Immature natural killer cell (primary cell): ENCODE measurements around the gene NPTX1. TPM values are rescaled to one million over a fixed set of nuclear protein-coding genes. Genes with fewer than 3 reads are reported as not detected.
"Not testable (repeated sequence)": the region's sequence is repeated elsewhere in the genome, so short reads cannot be mapped to it uniquely, and the experiment has no call there.

Source experiments
- DNase-seq, 3 donors: peaks; one replicate each; pipeline ENCODE4 v3.0.0; 2022; ENCODE audit warnings: mixed read lengths in 1 of 3
- H3K27ac Mint-ChIP-seq, 6 donors: one replicate each; pipeline ENCODE4 v1.8.0; 2020; ENCODE audit warnings: mixed read lengths in 6 of 6, mild to moderate bottlenecking in 5 of 6, inconsistent platforms in 4 of 6, moderate library complexity in 3 of 6
- H3K27me3 Mint-ChIP-seq, 3 donors: one replicate each; pipeline ENCODE4 v1.8.0; 2020 to 2021; ENCODE audit warnings: low read depth in 3 of 3, mild to moderate bottlenecking in 3 of 3, mixed read lengths in 3 of 3, moderate library complexity in 3 of 3, inconsistent platforms in 1 of 3
- H3K36me3 Mint-ChIP-seq, 3 donors: one replicate each; pipeline ENCODE4 v1.8.0; 2020; ENCODE audit warnings: mixed read lengths in 3 of 3, inconsistent platforms in 2 of 3, mild to moderate bottlenecking in 2 of 3
- H3K4me1 Mint-ChIP-seq, 2 donors: one replicate each; pipeline ENCODE4 v1.8.0; 2020; ENCODE audit warnings: inconsistent platforms in 2 of 2, mild to moderate bottlenecking in 2 of 2, mixed read lengths in 2 of 2, moderate library complexity in 1 of 2
- H3K4me3 Mint-ChIP-seq, 5 donors: one replicate each; pipeline ENCODE4 v1.8.0; 2020; ENCODE audit warnings: mild to moderate bottlenecking in 5 of 5, mixed read lengths in 5 of 5, inconsistent platforms in 3 of 5, moderate library complexity in 3 of 5
- H3K9me3 Mint-ChIP-seq, 6 donors: one replicate each; pipeline ENCODE4 v1.8.0; 2020; ENCODE audit warnings: mild to moderate bottlenecking in 6 of 6, mixed read lengths in 6 of 6, inconsistent platforms in 4 of 6, moderate library complexity in 3 of 6
- polyA plus RNA-seq, 3 donors: library from polyadenylated mRNA; unstranded; fragments of 300-500 nt; fragmentation: Illumina TruSeq; gene quantifications; one replicate each; pipeline ENCODE4 v1.2.3, GENCODE V29; 2021

NPTX1 gene
- polyA plus RNA-seq, 3 donors from 2014 or later = 0.13 to 1.5 TPM; not detected in 1

GRCh38 chr17:80511222-80512180 is 35.1 kb upstream of the NPTX1 start:
- H3K27ac Mint-ChIP-seq = no peak overlapping the region
- DNase-seq = no peak
- no peaks in the 10 kb centered on the region for H3K36me3 Mint-ChIP-seq

DNA sequence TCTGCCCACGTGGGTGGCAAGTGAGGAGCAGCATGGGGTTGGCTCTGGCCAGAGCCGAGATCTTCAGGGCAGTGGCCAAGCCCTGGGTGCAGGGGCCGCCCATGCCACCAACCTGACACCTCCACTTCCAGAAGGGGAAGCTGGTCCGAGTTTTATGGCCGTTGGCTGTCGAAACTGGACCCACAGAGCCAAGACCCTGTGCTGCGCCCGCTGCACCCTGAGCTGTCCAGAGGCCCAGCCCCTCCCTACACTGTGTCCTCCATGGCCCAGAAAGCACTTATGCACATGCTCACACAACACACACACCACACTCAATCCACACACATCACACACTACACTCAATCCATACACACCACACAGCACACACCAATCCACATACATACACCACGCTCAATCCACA is 34.4 kb upstream of the NPTX1 start:
- Mint-ChIP-seq H3K4me3 (no peak overlapping the region), H3K36me3 (no peaks in the 10 kb centered on the region), H3K4me1 (no peaks in the 10 kb centered on the region), H3K27me3 (peaks cover 4 to 10% (median 6%) of the 10 kb centered on the region in 3 donors), H3K27ac (no peak overlapping the region), H3K9me3 (no peaks in the 10 kb centered on the region)
- DNase-seq = no peak

More at GRCh38 chr17:80511222-80512180, 35.1 kb upstream of the NPTX1 start:
- Mint-ChIP-seq H3K4me1 (no peaks in the 10 kb centered on the region), H3K27me3 (peaks cover 4 to 9% (median 6%) of the 10 kb centered on the region in 3 donors), H3K4me3 (no peak overlapping the region), H3K9me3 (no peaks in the 10 kb centered on the region)

DNA sequence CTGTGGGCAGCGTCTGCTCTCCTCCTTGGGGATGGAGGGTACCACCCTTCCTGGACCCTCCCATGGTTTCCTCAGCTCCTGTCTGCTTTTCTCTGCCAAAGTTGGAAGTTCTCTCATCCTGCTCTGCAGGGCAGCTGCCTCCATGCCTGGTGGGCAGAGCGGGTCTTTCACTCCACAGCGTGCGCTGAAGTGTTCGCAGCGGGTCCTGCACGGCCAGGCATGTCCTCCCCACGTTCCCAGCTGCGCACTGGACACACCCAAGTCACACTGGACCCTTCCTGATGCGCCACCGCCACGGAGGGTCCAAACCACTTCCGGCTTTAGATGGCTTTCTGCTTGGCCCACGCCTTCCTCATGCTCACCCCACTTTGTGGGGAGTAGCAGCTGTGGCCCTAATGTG is 33.7 kb upstream of the NPTX1 start:
- Mint-ChIP-seq H3K36me3 (no peaks in the 10 kb centered on the region), H3K4me1 (no peaks in the 10 kb centered on the region), H3K27ac (no peak overlapping the region), H3K4me3 (no peak overlapping the region), H3K9me3 (no peaks in the 10 kb centered on the region), H3K27me3 (peaks cover 3 to 10% (median 4%) of the 10 kb centered on the region in 3 donors)
- DNase-seq = no peak

GRCh38 chr17:80509311-80509710 is 32.9 kb upstream of the NPTX1 start:
- Mint-ChIP-seq H3K4me3 (no peak overlapping the region), H3K27ac (no peak overlapping the region), H3K9me3 (no peaks in the 10 kb centered on the region), H3K27me3 (peaks cover 4 to 10% (median 5%) of the 10 kb centered on the region in 3 donors), H3K4me1 (no peaks in the 10 kb centered on the region), H3K36me3 (no peaks in the 10 kb centered on the region)
- no peak for DNase-seq

GRCh38 chr17:80507965-80508364 is 31.6 kb upstream of the NPTX1 start:
- H3K9me3 Mint-ChIP-seq = no peaks in the 10 kb centered on the region
- peaks cover 0 to 5% (median 5%) of the 10 kb centered on the region in 3 donors for H3K27me3 Mint-ChIP-seq
- H3K27ac Mint-ChIP-seq = no peak overlapping the region
- no peaks in the 10 kb centered on the region for H3K4me1 Mint-ChIP-seq
- H3K36me3 Mint-ChIP-seq = no peaks in the 10 kb centered on the region
- no peak overlapping the region for H3K4me3 Mint-ChIP-seq
- DNase-seq = no peak

DNA sequence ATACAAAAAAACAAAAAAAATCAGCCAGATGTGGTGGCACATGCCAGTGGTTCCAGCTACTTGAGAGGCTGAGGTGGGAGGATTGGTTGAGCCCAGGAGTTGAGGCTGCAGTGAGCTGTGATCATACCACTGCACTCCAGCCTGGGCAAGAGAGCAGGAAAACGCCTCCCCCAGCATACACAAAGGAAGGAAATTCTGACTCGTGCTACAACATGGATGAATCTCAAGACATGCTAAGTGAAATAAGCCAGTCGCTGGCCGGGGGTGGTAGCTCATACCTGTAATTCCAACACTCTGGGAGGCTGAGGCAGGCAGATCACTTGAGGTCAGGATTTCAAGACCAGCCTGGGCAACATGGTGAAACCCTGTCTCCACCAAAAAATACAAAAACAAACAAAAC is 30.8 kb upstream of the NPTX1 start:
- H3K27ac Mint-ChIP-seq, H3K4me3 Mint-ChIP-seq, DNase-seq, H3K36me3 Mint-ChIP-seq, H3K4me1 Mint-ChIP-seq, H3K9me3 Mint-ChIP-seq, H3K27me3 Mint-ChIP-seq: not testable (repeated sequence)

DNA sequence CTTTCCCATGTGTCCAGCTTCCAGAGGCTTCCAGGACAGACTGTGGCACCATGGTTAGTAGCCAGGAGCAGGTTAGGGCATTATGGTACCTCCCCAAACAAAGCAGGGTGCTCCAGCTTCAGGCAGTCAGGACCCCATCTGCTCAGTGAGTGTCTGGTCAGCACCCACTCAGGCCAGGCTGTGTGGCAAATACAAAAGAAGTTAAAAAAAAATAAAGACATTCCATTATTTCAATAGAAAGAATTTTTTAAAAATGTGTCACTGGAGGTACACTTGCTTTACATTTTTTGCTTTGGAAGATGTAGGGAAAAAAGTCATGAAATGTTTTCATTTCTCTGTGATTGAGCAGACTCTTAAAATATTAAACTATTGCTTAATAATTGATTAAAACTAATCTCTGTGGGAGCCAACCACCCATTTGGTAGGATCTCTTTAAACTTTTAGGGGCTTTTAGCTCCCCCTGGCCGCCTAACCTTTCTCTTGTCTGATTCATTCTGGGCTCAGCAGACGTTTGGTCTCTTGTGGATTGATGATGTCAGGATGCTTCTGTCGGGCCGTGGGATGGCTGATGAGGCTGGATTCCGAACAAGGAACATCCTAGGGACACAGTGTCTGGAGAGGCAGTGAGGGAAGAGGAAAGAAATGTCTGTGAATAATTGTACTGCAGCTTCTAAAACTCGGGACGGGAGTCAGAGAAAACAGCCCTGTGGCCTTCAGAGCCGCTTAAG is 28.4 kb upstream of the NPTX1 start:
- Mint-ChIP-seq H3K9me3 (no peaks in the 10 kb centered on the region), H3K27me3 (peaks cover 0 to 11% (median 6%) of the 10 kb centered on the region in 3 donors), H3K36me3 (no peaks in the 10 kb centered on the region), H3K27ac (no peak overlapping the region), H3K4me3 (no peak overlapping the region), H3K4me1 (no peaks in the 10 kb centered on the region)
- peak; percentile 14 to 25 (median 18) for DNase-seq

- no peak overlapping the region for H3K27ac Mint-ChIP-seq
- no peaks in the 10 kb centered on the region for H3K36me3 Mint-ChIP-seq
- peaks cover 0 to 14% (median 6%) of the 10 kb centered on the region in 3 donors for H3K27me3 Mint-ChIP-seq
- H3K4me3 Mint-ChIP-seq = no peak overlapping the region
- H3K9me3 Mint-ChIP-seq = no peaks in the 10 kb centered on the region
- H3K4me1 Mint-ChIP-seq = no peaks in the 10 kb centered on the region
- DNase-seq = no peak
These were observed 27.5 kb upstream of the NPTX1 start for GRCh38 chr17:80503921-80504320.

DNA sequence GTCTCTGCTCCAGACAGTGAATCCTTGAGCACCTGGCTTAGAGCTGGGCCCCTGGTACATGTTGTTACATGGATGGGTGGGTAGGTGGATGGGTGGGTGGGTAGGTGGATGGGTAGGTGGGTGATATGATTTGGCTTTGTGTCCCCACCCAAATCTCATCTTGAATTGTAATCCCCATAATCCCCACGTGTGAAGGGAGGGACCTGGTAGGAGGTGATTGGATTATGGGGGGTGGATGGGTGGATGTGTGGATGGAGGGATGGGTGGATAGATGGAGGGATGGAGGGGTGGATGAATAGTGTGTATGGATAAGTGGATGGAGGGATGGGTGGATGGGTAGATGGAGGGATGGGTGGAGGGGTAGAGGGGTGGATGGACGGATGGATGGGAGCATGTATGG is 26.6 kb upstream of the NPTX1 start:
- no peaks in the 10 kb centered on the region for H3K36me3 Mint-ChIP-seq
- no peak for DNase-seq
- no peak overlapping the region for H3K27ac Mint-ChIP-seq
- H3K4me3 Mint-ChIP-seq = no peak overlapping the region
- no peaks in the 10 kb centered on the region for H3K4me1 Mint-ChIP-seq
- peaks cover 0 to 14% (median 6%) of the 10 kb centered on the region in 3 donors for H3K27me3 Mint-ChIP-seq
- H3K9me3 Mint-ChIP-seq = no peaks in the 10 kb centered on the region

DNA sequence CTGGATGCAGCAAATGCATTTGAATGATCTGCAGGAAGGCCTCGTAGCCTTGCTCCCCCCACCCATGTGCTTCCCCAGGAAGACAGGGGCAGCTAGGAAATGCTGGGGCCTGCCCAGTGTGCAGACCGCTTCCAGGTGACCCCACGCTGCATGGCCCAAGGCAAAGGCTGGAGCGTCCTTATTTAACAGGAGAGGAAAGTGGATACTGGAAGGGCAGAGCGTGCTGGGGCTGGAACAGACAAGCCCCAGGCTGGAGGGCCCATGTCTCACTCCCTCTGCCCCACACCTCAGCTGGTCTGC is 26.1 kb upstream of the NPTX1 start:
- no peak for DNase-seq
- H3K9me3 Mint-ChIP-seq = no peaks in the 10 kb centered on the region
- H3K27me3 Mint-ChIP-seq = peaks cover 0 to 14% (median 6%) of the 10 kb centered on the region in 3 donors
- peaks cover 0 to 3% of the 10 kb centered on the region in 2 donors for H3K4me1 Mint-ChIP-seq
- no peaks in the 10 kb centered on the region for H3K36me3 Mint-ChIP-seq
- H3K4me3 Mint-ChIP-seq = no peak overlapping the region
- no peak overlapping the region for H3K27ac Mint-ChIP-seq

- DNase-seq = no peak
- Mint-ChIP-seq H3K36me3 (no peaks in the 10 kb centered on the region), H3K27ac (no peak overlapping the region), H3K4me1 (peaks cover 0 to 5% of the 10 kb centered on the region in 2 donors), H3K9me3 (no peaks in the 10 kb centered on the region), H3K27me3 (peaks cover 0 to 14% (median 6%) of the 10 kb centered on the region in 3 donors), H3K4me3 (no peak overlapping the region)
These were observed 25.6 kb upstream of the NPTX1 start for GRCh38 chr17:80501741-80502577.

DNA sequence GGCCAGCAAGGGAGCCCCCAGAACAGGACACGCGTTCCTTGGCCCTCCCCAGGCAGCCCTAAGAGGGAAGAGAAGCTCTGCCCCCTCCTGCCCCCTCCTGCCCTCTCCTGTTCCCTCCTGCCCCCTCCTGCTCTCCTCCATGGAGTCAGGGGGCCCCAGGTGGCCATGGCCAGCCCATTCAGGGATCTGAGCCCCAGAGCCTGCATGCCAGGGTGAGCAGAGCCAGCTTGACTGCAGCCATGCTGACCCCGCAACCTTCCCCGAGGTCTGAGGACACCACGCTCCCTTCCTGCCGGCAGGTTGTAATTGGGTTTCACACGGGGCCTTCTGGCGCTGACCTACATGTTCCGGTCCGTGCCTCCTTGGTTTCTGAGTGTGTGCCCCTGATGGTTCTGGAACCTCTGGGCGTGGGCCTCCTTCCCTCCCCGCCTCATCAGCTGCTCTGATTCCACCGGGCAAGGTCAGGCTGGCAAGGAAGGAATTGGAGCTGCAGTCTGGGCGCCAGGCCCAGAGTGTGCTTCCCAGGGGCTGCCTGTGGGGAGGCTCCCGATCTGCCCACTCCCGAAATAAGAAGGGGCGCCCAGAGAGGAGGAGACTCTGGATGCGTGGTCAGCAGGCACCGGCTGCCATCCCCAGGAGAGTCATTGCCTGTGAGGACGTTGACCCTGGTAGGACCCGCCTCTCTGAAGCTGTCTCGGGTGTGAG is 23.7 kb upstream of the NPTX1 start:
- H3K9me3 Mint-ChIP-seq = no peaks in the 10 kb centered on the region
- H3K27ac Mint-ChIP-seq = no peak overlapping the region
- H3K36me3 Mint-ChIP-seq = no peaks in the 10 kb centered on the region
- no peak overlapping the region for H3K4me3 Mint-ChIP-seq
- H3K4me1 Mint-ChIP-seq = peaks cover 0 to 5% of the 10 kb centered on the region in 2 donors
- no peak for DNase-seq
- H3K27me3 Mint-ChIP-seq = peaks cover 0 to 21% (median 3%) of the 10 kb centered on the region in 3 donors

GRCh38 chr17:80499560-80499959 is 23.2 kb upstream of the NPTX1 start:
- H3K36me3 Mint-ChIP-seq = no peaks in the 10 kb centered on the region
- no peaks in the 10 kb centered on the region for H3K9me3 Mint-ChIP-seq
- H3K4me3 Mint-ChIP-seq = no peak overlapping the region
- peaks cover 0 to 5% of the 10 kb centered on the region in 2 donors for H3K4me1 Mint-ChIP-seq
- DNase-seq = no peak
- H3K27me3 Mint-ChIP-seq = peaks cover 0 to 19% (median 3%) of the 10 kb centered on the region in 3 donors
- H3K27ac Mint-ChIP-seq = no peak overlapping the region
